ENCODE results near the gene TIMP3. TPM values are rescaled to one million over a fixed set of nuclear protein-coding genes. Genes with fewer than 3 reads are reported as not detected.

TIMP3 gene
- total and polyA plus RNA-seq, 2 experiments from 2014 or later: 85.9 to 91.3 TPM

DNA sequence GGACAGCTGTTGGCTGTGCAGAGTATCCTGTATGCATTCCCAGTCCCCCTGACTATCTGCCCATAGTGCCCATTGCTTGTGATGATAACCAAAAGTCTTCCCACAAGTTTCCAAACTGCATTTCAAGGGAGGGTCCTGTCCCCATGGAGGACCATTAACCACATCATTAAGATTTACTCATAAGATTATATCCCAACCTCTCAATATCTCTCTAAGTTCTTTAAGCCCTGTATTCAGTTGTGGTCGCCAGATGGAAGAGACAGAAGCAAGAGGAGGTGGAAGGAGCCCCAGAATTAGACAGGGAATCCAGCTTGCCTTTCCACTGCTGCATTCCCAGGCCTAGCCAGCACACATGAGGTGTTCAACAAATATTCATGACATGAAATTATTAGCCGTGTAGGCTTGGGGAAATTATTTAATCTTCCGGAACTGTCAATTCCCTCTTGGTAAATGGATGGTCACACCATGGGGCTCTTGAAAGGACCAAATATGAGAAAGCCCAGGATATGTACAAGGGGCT lies 42.6 kb upstream of the TIMP3 start:
- Histone ChIP-seq H3K4me1 (ENCODE audit: low read depth) (no peaks in the 10 kb centered on the region), H3K27ac (no peak overlapping the region), H3K9me3 (ENCODE audit: low read depth) (no peaks in the 10 kb centered on the region), H3K4me3 (no peak overlapping the region), H3K27me3 (no peaks in the 10 kb centered on the region), H3K36me3 (no peaks in the 10 kb centered on the region)
- TF ChIP-seq CTCF (IDR thresholded peaks at IDR 0.05; ENCODE audit: low read depth, low read length): no peak
- no peak for DNase-seq (ENCODE audit: low read depth in 1 of 2, low spot score in 1 of 2)

DNA sequence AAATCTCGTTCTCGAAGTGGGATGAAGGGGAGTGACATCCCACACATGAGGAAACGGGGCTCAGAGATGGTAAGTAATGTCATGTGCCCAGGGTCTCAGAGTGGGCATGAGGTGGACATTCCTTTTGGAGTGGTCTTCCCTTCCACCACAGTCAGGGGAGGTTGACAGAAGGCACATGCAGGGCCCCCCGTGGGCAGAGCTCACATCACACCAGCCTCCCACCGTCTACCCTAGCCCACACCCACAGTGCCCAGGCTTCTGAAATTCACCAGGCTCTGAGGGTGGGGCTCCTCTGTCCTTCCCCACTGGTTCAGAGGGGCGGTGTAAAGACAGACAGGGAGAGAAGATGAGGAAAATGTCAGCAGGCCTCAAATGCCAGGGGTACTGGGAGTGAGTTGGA lies 41.1 kb upstream of the TIMP3 start:
- Histone ChIP-seq H3K27ac (no peak overlapping the region), H3K9me3 (ENCODE audit: low read depth) (no peaks in the 10 kb centered on the region), H3K4me1 (ENCODE audit: low read depth) (peaks cover 12% of the 10 kb centered on the region), H3K4me3 (no peak overlapping the region), H3K36me3 (no peaks in the 10 kb centered on the region), H3K27me3 (no peaks in the 10 kb centered on the region)
- TF ChIP-seq CTCF (IDR thresholded peaks at IDR 0.05; ENCODE audit: low read depth, low read length): no peak
- DNase-seq (ENCODE audit: low read depth in 1 of 2, low spot score in 1 of 2): no peak

GRCh38 chr22:32760815-32761214 lies 40.7 kb upstream of the TIMP3 start:
- H3K4me3 ChIP-seq: no peak overlapping the region
- H3K36me3 ChIP-seq: no peaks in the 10 kb centered on the region
- H3K4me1 ChIP-seq (ENCODE audit: low read depth): peaks cover 16% of the 10 kb centered on the region
- H3K27me3 ChIP-seq: no peaks in the 10 kb centered on the region
- no peak for DNase-seq (ENCODE audit: low read depth in 1 of 2, low spot score in 1 of 2)
- H3K9me3 ChIP-seq (ENCODE audit: low read depth): no peaks in the 10 kb centered on the region
- no peak for TF ChIP-seq CTCF (IDR thresholded peaks at IDR 0.05; ENCODE audit: low read depth, low read length)
- H3K27ac ChIP-seq: no peak overlapping the region

GRCh38 chr22:32761251-32761903 lies 40.1 kb upstream of the TIMP3 start:
- Histone ChIP-seq H3K4me3 (no peak overlapping the region), H3K4me1 (ENCODE audit: low read depth) (peaks cover 18% of the 10 kb centered on the region)
- no peak for TF ChIP-seq CTCF (IDR thresholded peaks at IDR 0.05; ENCODE audit: low read depth, low read length)

DNA sequence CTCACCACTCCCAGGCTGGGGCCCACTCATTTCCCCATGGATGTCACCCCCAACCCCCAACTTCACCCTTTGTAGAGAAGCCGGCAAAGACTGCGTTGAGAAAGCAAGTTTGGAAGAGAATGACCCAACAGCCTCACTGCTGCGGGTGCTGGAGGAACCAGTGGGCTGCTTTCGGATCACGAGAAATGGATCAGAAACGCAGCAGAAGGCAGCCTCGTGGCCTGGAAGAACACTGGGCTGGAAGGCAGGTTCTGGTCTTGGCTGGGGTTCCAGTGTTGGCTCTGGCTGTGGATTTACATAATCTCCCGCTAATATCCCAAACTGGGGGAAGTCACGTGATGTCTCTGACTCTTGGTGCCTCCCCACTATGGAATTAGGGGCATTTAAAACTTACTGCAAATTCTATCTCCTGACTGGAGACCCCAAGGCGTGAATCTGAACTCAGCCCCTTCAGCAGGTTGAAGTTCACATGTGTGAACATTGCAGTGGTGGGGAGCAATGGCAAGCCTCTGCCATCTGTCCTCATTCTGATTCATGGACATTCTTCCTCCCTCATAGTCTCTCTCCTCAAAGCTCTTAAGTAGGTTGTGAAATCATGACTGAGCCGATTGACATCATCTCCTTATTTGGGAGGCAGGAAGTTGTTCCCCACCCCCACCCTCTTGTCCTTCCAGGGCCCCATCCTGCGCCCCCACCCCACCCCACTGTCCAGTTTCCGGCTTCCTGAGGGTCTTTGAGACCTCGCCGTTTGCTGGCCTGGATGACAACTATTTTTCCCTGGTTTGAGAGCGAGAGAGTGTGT lies 37.0 kb upstream of the TIMP3 start:
- Histone ChIP-seq H3K4me3 (no peak overlapping the region), H3K9me3 (ENCODE audit: low read depth) (no peaks in the 10 kb centered on the region), H3K27ac (peak overlapping the region; percentile 86), H3K36me3 (no peaks in the 10 kb centered on the region), H3K4me1 (ENCODE audit: low read depth) (peaks cover 18% of the 10 kb centered on the region), H3K27me3 (no peaks in the 10 kb centered on the region)
- TF ChIP-seq CTCF (IDR thresholded peaks at IDR 0.05; ENCODE audit: low read depth, low read length): no peak
- DNase-seq (ENCODE audit: low read depth in 1 of 2, low spot score in 1 of 2): peak; percentile 28 to 94

More at GRCh38 chr22:32761251-32761903, 40.1 kb upstream of the TIMP3 start:
- Histone ChIP-seq H3K27ac (no peak overlapping the region), H3K9me3 (ENCODE audit: low read depth) (no peaks in the 10 kb centered on the region), H3K36me3 (no peaks in the 10 kb centered on the region), H3K27me3 (no peaks in the 10 kb centered on the region)
- DNase-seq (ENCODE audit: low read depth in 1 of 2, low spot score in 1 of 2): no peak

Data from cardiac muscle cell (in vitro differentiated cells and primary cell).